ENCODE measurements around the gene SNRPD3.

SNRPD3 gene

GRCh38 chr22:24553597-24554312 lies 2.0 kb upstream of the SNRPD3 start:
- Histone ChIP-seq H3K4me3 (ENCODE audit: low read depth, low read length) (peak overlapping the region; percentile 84), H3K9me3 (ENCODE audit: severe bottlenecking) (no peaks in the 10 kb centered on the region), H3K36me3 (peaks cover 45% of the 10 kb centered on the region), H3K27ac (peak overlapping the region; percentile 88), H3K27me3 (ENCODE audit: insufficient read depth, low read depth, severe bottlenecking) (no peaks in the 10 kb centered on the region)
- TF ChIP-seq, protein P1, sequence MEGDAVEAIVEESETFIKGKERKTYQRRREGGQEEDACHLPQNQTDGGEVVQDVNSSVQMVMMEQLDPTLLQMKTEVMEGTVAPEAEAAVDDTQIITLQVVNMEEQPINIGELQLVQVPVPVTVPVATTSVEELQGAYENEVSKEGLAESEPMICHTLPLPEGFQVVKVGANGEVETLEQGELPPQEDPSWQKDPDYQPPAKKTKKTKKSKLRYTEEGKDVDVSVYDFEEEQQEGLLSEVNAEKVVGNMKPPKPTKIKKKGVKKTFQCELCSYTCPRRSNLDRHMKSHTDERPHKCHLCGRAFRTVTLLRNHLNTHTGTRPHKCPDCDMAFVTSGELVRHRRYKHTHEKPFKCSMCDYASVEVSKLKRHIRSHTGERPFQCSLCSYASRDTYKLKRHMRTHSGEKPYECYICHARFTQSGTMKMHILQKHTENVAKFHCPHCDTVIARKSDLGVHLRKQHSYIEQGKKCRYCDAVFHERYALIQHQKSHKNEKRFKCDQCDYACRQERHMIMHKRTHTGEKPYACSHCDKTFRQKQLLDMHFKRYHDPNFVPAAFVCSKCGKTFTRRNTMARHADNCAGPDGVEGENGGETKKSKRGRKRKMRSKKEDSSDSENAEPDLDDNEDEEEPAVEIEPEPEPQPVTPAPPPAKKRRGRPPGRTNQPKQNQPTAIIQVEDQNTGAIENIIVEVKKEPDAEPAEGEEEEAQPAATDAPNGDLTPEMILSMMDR (IDR thresholded peaks at IDR 0.05; ENCODE audit: low read depth, low read length), result no peak
- no peak for DNase-seq

GRCh38 chr22:24554313-24555164 lies 1.3 kb upstream of the SNRPD3 start, which contains the start of gene GUCD1:
TSS of gene GUCD1 (minus strand) at chr22:24555138. CDS start at chr22:24554991, 147 bp downstream.
- no peaks in the 10 kb centered on the region for H3K9me3 ChIP-seq (ENCODE audit: severe bottlenecking)
- TF ChIP-seq, protein P1 (IDR thresholded peaks at IDR 0.05; ENCODE audit: low read depth, low read length), result no peak
- H3K36me3 ChIP-seq, result peaks cover 52% of the 10 kb centered on the region
- no peaks in the 10 kb centered on the region for H3K27me3 ChIP-seq (ENCODE audit: insufficient read depth, low read depth, severe bottlenecking)
- H3K27ac ChIP-seq, result peak within 1 kb of the TSS; percentile 96
- peak within 1 kb of the TSS; percentile 99 for H3K4me3 ChIP-seq (ENCODE audit: low read depth, low read length)
- DNase-seq, result peak; percentile 15

GRCh38 chr22:24559471-24559870 lies 3.7 kb downstream of the SNRPD3 start:
- no peaks in the 10 kb centered on the region for H3K9me3 ChIP-seq (ENCODE audit: severe bottlenecking)
- no peak overlapping the region for H3K27ac ChIP-seq
- TF ChIP-seq, protein P1 (IDR thresholded peaks at IDR 0.05; ENCODE audit: low read depth, low read length), result peak; percentile 27; the same call in 1 of the 2 replicates
- peak; percentile 59 for DNase-seq
- H3K36me3 ChIP-seq, result peaks cover 67% of the 10 kb centered on the region
- no peak overlapping the region for H3K4me3 ChIP-seq (ENCODE audit: low read depth, low read length)
- H3K27me3 ChIP-seq (ENCODE audit: insufficient read depth, low read depth, severe bottlenecking), result no peaks in the 10 kb centered on the region

DNA sequence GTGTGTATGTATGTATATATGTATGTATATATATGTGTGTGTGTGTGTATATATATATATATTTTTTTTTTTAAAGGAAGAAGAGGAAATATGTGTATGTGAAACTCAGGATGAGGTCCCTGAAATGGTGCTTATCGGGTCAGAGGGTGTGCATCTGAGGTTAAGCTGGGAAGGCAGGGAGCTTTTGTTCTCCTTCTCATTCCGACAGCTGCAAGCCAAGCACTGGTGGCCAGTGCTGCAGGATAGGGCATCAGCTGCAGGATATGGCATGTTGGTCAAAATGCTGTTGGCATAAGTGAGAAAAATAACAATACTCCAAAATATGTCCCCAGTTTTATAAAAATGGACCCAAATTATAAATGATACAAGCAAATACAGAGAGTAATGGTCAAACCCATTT lies 7.4 kb downstream of the SNRPD3 start:
- H3K27me3 ChIP-seq (ENCODE audit: insufficient read depth, low read depth, severe bottlenecking), result no peaks in the 10 kb centered on the region
- no peak for DNase-seq
- no peak overlapping the region for H3K27ac ChIP-seq
- H3K36me3 ChIP-seq, result peaks cover 83% of the 10 kb centered on the region
- TF ChIP-seq, protein P1 (IDR thresholded peaks at IDR 0.05; ENCODE audit: low read depth, low read length), result no peak
- H3K9me3 ChIP-seq (ENCODE audit: severe bottlenecking), result no peaks in the 10 kb centered on the region
- H3K4me3 ChIP-seq (ENCODE audit: low read depth, low read length), result no peak overlapping the region

- no peak overlapping the region for H3K27ac ChIP-seq
- peaks cover 81% of the 10 kb centered on the region for H3K36me3 ChIP-seq
These were observed 8.7 kb downstream of the SNRPD3 start for GRCh38 chr22:24564376-24565058.

More at GRCh38 chr22:24564376-24565058, 8.7 kb downstream of the SNRPD3 start:
- Histone ChIP-seq H3K4me3 (ENCODE audit: low read depth, low read length) (no peak overlapping the region), H3K9me3 (ENCODE audit: severe bottlenecking) (no peaks in the 10 kb centered on the region), H3K27me3 (ENCODE audit: insufficient read depth, low read depth, severe bottlenecking) (no peaks in the 10 kb centered on the region)
- no peak for DNase-seq
- TF ChIP-seq, protein P1 (IDR thresholded peaks at IDR 0.05; ENCODE audit: low read depth, low read length), result no peak
